Duodenal mucosa (tissue), 2 donors: Measurements from ENCODE around the gene RAET1G.
"Not testable (repeated sequence)": the region's sequence is repeated elsewhere in the genome, so short reads cannot be mapped to it uniquely, and the experiment has no call there.

Source experiments
- H3K27ac ChIP-seq: one replicate; pipeline ENCODE4 v1.7.0; 2013; ENCODE audit warnings: low read depth, low read length
- H3K27me3 ChIP-seq, 2 donors: one replicate each; pipeline ENCODE4 v1.7.0; 2013; ENCODE audit warnings: low read length in 2 of 2, control low read depth in 1 of 2; ENCODE audit not compliant: insufficient read depth in 2 of 2, control insufficient read depth in 1 of 2
- H3K36me3 ChIP-seq, 2 donors: one replicate each; pipeline ENCODE4 v1.7.0; 2013; ENCODE audit warnings: low read length in 2 of 2, control low read depth in 1 of 2; ENCODE audit not compliant: insufficient read depth in 2 of 2, control insufficient read depth in 1 of 2
- H3K4me1 ChIP-seq, 2 donors: one replicate each; pipeline ENCODE4 v1.7.0; 2013; ENCODE audit warnings: low read length in 2 of 2, control low read depth in 1 of 2; ENCODE audit not compliant: insufficient read depth in 2 of 2, control insufficient read depth in 1 of 2
- H3K4me3 ChIP-seq, 2 donors: one replicate each; pipeline ENCODE4 v1.7.0; 2013; ENCODE audit warnings: low read length in 2 of 2, low read depth in 1 of 2
- H3K9ac ChIP-seq, 2 donors: one replicate each; pipeline ENCODE4 v1.7.0; 2013; ENCODE audit warnings: low read length in 2 of 2, low read depth in 1 of 2
- H3K9me3 ChIP-seq, 2 donors: one replicate each; pipeline ENCODE4 v1.7.0; 2013; ENCODE audit warnings: low read length in 2 of 2, control low read depth in 1 of 2; ENCODE audit not compliant: control insufficient read depth in 1 of 2

Gene RAET1G

DNA sequence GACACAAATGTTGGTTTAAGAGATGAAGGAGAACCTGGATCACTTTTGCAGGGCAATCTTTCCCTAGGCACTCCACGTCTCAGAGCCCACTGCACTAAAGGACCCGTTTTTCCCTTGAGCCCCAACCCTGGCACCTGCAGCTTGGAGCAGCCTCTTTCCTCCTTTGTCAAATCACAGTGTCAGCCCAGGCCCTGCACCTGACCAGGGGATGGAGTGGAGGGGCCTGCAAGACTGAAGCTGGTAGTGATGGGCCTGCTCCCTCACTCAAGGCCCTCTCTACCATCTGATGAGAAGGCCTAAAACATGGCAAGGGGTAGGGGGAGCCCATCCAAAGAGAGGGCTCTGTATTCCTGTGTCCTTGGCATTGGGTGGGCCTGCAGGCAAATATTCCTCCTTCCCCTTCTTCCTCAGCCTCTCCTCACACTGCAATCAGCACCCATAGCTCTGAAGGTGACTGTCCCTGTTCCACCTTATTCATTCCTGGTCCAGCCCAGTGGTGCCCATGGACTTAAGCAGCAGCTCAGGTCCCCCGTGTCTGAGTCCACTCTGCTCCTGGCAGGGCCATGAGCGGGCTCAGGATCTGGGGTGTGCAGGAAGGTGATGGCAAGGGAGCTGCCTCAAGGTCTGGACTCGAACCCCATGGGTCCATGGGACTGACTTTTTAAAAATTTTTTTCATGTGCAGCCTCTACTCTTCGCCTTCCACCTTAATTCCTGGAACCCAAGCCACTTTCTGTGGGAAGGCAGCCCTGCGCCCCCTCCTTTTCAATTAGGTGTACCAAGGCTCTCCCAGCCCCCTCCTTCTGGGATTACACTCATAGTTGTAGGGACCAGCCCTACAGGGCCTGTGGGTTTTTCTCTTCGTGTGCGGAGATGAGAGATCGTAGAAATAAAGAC lies 6.7 kb downstream of the RAET1G start:
- H3K9me3 ChIP-seq: no peaks in the 10 kb centered on the region
- no peaks in the 10 kb centered on the region for H3K36me3 ChIP-seq
- no peak overlapping the region for H3K9ac ChIP-seq
- H3K27me3 ChIP-seq: no peaks in the 10 kb centered on the region
- H3K4me3 ChIP-seq: no peak overlapping the region
- H3K4me1 ChIP-seq: no peaks in the 10 kb centered on the region
- no peak overlapping the region for H3K27ac ChIP-seq

DNA sequence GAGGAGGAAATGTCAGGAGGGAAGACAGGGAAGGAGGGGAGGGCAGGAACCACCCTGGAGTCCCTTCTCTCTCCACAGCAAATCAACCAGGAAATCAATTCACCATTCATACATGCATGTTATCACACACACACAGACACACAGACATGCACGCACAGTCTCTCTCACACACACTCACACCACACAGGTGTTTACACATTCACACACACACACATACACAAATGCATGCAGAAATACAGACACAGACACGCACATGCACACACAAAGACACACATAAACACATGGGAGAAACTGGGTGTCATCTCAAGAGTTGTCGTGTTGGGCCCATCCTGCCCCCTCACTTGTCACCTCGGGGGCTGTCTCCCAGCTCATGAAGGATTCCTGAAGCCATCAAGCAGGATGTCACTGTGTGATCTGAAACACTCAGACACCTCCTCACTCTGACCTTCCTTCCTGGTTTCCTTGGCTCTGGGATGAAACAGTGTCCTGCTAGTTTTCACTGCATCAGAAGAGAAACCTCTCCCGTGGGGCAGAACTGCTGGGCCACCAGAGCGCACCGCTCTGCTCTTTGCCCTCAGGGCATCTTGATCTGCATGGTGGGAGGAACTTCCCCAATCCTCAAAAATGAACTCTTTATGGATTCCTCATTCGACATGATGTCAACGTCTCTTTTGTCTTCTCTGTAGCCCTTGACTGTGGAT lies 9.2 kb downstream of the RAET1G start:
- H3K27me3 ChIP-seq: no peaks in the 10 kb centered on the region
- H3K27ac ChIP-seq: no peak overlapping the region
- no peak overlapping the region for H3K9ac ChIP-seq
- peaks cover 5% of the 10 kb centered on the region in 2 donors for H3K9me3 ChIP-seq
- H3K4me1 ChIP-seq: no peaks in the 10 kb centered on the region
- H3K36me3 ChIP-seq: no peaks in the 10 kb centered on the region
- no peak overlapping the region for H3K4me3 ChIP-seq

GRCh38 chr6:149913085-149913484 lies 9.8 kb downstream of the RAET1G start:
- H3K27ac ChIP-seq: no peak overlapping the region
- no peak overlapping the region for H3K4me3 ChIP-seq
- no peaks in the 10 kb centered on the region for H3K27me3 ChIP-seq
- no peaks in the 10 kb centered on the region for H3K36me3 ChIP-seq
- H3K4me1 ChIP-seq: no peaks in the 10 kb centered on the region
- no peak overlapping the region for H3K9ac ChIP-seq
- peaks cover 7 to 11% of the 10 kb centered on the region in 2 donors for H3K9me3 ChIP-seq

GRCh38 chr6:149912680-149913079 lies 10.2 kb downstream of the RAET1G start:
- H3K9me3 ChIP-seq: peaks cover 7 to 14% of the 10 kb centered on the region in 2 donors
- not testable (repeated sequence) for H3K4me1 ChIP-seq, H3K9ac ChIP-seq, H3K27me3 ChIP-seq, H3K27ac ChIP-seq, H3K36me3 ChIP-seq, H3K4me3 ChIP-seq

DNA sequence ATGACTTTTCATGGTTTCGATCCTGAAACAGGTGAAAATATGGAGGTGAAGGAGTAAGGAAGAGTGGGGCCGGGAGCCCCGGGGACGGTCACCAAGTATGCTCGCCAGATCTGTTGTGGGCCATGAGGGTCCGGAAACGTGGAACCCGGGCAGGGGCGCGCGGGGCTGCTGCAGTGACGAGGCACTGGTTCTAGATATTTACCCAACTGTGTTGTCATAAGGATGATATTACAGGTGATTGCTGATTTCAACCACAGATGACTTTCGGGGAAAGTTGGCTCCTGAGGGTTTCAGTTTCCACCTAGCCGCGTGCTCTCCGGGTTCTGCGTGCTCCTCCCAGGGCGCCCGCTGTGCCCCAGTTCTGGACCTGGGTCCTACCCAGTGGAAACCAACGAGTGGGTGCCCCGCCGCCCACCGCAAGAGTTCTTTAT lies 12.2 kb downstream of the RAET1G start:
- Histone ChIP-seq H3K27me3 (no peaks in the 10 kb centered on the region), H3K36me3 (no peaks in the 10 kb centered on the region), H3K4me3 (no peak overlapping the region)

DNA sequence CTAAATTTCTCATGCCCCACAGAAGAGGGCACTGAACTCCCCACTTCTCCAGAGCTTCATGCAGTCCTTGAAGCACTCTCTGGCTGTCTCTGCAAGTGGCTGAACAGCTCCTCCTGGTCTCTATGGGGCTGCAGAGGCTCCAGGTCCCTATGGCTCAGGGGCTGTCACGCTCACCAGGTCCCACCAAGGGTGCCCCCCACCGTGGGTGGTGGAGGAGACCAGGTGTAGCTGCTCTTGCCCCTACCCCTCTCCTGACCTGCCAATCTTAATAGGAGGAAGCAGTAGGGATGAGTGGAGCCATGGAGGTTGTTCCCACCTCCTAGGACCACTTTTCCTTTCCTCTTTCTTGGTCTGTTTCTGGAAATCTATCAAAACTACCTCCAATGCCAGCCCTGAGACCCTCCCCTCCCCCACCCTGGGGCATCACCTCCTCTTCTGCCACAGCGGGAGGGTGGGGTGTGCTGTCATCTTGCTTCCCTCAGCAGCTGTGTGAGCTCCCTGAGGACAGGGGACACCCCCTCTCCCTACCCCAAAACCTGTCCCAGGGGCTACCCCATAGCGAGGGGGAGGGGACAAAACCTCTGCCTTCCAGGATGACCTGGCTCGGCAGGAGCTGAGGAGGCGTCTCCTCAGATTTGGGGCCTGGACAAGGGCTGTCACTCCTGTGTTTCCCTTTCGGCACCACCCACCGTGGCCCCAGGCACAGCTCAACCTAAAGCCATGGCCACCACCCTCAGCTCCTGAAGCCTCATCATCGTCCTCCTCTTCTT lies 13.0 kb downstream of the RAET1G start:
- Histone ChIP-seq H3K4me3 (no peak overlapping the region), H3K4me1 (no peaks in the 10 kb centered on the region), H3K27ac (no peak overlapping the region), H3K9me3 (peaks cover 7 to 14% of the 10 kb centered on the region in 2 donors), H3K27me3 (no peaks in the 10 kb centered on the region), H3K9ac (no peak overlapping the region), H3K36me3 (no peaks in the 10 kb centered on the region)

More for the DNA sequence above, 12.2 kb downstream of the RAET1G start:
- Histone ChIP-seq H3K27ac (no peak overlapping the region), H3K4me1 (no peaks in the 10 kb centered on the region), H3K9ac (no peak overlapping the region), H3K9me3 (peaks cover 7 to 14% of the 10 kb centered on the region in 2 donors)

DNA sequence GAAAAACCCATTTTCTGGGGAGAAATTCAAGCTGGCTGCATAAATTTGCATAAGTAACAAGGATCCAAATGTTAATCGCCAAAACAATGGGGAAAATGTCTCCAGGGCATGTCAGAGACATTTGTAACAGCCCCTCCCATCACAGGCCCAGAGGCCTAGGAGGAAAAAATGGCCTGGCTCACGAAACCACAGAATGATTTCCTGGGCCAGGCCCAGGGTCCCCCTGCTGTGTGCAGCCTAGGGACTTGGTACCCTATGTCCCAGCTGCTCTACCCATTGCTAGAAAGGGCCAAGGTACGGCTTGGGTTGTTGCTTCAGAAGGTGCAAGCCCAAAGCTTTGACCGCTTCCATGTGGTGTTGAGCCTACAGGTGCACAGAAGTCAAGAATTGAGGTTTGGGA lies 14.4 kb downstream of the RAET1G start:
- not testable (repeated sequence) for H3K4me1 ChIP-seq, H3K27me3 ChIP-seq, H3K4me3 ChIP-seq, H3K9ac ChIP-seq, H3K36me3 ChIP-seq, H3K27ac ChIP-seq
- H3K9me3 ChIP-seq: peaks cover 7 to 14% of the 10 kb centered on the region in 2 donors

DNA sequence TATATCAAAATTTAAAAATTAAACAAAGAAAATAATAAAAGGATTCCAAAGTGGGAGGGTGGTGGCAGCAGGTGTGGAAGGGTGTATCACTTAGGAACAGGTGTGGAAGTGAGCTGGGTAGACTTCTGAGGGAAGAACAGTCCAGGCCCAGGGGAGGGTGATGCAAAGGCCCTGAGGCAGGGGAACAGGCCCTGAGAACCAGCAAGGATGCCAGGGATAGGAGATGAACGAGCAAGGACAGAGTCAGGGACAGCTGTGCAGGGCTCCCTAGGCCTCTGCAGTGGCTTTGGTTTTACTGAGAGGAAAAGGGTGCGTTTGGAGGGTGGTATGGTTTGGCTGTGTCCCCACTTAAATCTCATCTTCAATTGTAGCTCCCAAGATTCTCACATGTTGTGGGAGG lies 15.6 kb downstream of the RAET1G start:
- H3K27ac ChIP-seq: no peak overlapping the region
- no peak overlapping the region for H3K9ac ChIP-seq
- no peak overlapping the region for H3K4me3 ChIP-seq
- no peaks in the 10 kb centered on the region for H3K36me3 ChIP-seq
- H3K4me1 ChIP-seq: no peaks in the 10 kb centered on the region
- H3K9me3 ChIP-seq: peaks cover 7 to 14% of the 10 kb centered on the region in 2 donors
- no peaks in the 10 kb centered on the region for H3K27me3 ChIP-seq

DNA sequence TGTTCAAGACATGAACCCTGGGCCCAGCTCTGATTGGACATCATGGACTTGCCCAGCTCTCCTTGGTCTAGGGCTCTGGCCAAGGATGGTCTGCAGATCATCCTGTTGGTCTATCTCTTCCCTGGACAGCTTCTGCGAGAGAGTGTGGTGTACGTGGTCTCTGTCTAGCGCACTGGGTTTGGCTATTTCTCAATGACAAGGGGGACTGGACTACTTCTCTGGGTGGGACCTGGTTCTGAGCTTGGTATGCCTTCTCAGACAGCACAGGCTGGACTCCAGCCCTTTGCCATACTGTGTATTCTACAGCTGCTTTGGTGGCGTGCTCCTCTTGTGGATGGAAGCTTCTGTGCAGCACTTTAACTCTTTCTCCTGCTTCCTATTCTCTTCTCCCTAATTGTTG lies 16.5 kb downstream of the RAET1G start:
- Histone ChIP-seq H3K4me1 (no peaks in the 10 kb centered on the region), H3K4me3 (no peak overlapping the region), H3K9me3 (peaks cover 7 to 14% of the 10 kb centered on the region in 2 donors), H3K36me3 (no peaks in the 10 kb centered on the region), H3K9ac (no peak overlapping the region), H3K27ac (no peak overlapping the region), H3K27me3 (no peaks in the 10 kb centered on the region)

- H3K36me3 ChIP-seq: no peaks in the 10 kb centered on the region
- H3K9me3 ChIP-seq: peaks cover 7 to 14% of the 10 kb centered on the region in 2 donors
- no peak overlapping the region for H3K4me3 ChIP-seq
- no peaks in the 10 kb centered on the region for H3K4me1 ChIP-seq
- no peak overlapping the region for H3K27ac ChIP-seq
- no peaks in the 10 kb centered on the region for H3K27me3 ChIP-seq
- H3K9ac ChIP-seq: no peak overlapping the region
Observed at GRCh38 chr6:149905911-149906371, 17.0 kb downstream of the RAET1G start.
